GM18868 (cell line): ENCODE results near the gene AGRN.
"Not testable (repeated sequence)": the region's sequence is repeated elsewhere in the genome, so short reads cannot be mapped to it uniquely, and the experiment has no call there.

Source experiments
- ATAC-seq: cut with Tn5 transposase; IDR thresholded peaks from one replicate; pipeline ENCODE4 v1.9.1; 2021; ENCODE audit warnings: mild to moderate bottlenecking, moderate library complexity; ENCODE audit not compliant: unreplicated experiment

The AGRN gene

DNA sequence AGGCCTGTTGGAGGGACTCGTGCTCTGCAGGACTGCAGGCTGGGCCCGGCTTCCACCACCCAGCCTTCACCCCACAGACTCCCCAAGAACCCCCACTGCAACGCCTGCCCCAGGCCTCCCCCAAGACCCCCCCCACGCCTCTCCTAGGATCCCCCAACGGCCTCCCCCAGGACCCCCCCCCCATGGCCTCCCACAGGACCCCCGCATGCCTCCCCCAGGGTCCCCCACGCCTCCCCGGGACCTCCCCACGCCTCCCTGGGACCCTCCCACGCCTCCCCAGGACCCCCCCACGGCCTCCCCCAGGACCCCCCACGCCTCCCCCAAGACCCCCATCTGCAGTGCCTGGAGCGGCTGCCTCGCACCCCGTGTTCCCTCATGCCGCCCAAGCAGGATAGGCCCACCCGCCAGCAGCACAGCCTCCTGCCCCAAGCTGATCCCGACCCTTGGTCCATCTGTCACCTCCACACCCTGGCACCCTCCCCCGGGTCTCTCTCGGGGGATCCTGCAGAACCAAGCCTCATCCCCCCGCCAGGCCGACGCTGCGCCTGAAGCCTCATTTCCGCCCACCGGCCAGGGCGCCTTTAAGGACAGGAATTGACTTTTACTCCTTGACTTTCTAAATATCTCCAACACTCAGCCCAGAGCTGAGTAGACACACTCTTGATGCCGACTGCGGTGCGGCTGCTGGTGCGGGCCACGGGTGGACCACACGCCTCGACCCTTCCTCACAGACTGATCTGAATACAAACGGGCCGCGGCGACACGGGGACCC, 68.3 kb downstream of the AGRN start:
- ATAC-seq: no peak

- no peak for ATAC-seq
Measured at GRCh38 chr1:1088801-1089680, 69.1 kb downstream of the AGRN start.

GRCh38 chr1:1089731-1090423, 70.0 kb downstream of the AGRN start:
- no peak for ATAC-seq

DNA sequence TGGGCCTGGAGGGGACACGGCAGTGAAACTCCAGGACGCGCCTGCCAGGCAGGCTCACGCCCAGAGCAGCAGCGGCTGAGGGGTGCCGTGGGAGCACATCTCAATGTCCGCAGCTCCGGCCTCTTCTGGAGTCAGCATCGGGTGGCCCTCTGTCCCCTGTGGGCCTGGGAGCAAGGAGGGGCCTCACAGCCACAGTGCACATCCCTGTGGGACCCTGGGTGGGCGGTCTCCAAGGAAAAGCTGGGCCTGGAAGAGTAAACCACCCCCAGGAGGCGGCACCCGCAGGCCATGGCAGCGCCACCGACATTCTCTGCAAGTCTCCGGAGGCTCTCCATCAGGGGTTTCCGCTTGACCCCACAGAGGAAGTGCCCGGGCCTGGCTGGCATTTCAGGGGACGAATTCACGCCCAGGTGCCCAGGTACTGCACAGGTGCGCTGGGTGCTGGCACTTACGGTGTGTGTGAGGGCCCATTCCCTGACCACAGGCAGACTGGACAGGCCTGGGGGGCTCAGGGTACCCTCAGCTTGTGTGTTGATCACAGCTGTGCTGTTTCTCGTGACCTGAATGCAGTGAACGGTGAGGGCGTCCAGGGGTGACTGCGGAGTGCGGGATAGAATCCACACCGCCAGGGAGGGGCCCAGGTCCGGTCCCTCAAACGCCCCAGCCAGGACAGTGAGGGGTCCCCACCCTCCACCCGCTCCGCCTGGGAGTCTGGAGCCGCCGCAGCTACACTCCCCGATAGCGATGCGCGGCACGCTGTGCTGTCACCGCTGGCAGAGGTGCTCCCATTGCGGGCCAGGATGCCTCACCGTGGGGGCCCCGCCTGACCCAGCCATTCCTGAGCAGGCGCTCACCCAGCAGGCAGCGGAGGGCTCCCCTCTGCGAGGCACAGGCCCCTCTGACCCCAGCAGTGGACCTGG, 70.8 kb downstream of the AGRN start:
- no peak for ATAC-seq

DNA sequence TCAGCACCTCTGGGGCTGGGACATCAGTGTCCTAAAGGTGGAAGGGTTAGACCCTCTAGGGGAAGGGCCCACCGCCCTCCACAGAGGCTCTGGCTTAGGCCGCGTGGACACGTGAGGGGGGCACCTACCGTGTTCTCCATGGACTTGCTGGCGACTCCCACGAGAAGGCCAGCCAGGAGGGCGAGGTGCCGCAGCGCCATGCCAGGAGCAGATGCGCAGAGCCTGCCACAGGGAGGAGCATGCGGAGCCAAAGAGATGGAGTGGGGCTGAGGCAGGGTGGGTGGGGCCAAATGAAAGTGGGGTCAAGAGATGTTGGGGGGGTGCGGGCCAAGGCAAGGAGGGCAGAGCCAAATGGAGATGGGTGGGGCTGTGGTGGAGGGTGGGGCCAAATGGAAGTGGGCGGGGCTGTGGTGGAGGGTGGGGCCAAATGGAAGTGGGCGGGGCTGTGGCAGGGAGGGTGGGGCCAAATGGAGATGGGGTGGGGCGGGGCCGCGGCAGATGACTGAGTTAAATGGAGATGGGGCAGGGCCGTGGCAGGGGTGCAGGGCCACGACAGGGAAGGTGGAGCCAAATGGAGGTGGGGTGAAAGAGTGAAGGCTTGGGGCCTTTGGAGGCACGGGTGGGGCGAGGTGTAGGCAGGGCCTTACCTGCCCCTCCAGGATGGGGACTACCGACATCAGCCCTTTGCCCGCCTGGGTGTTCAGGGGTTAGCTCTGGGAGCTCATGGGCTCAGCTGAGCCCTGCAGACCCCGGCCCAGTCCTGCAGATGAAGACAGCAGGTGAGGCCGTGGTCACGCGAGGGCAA, 71.6 kb downstream of the AGRN start:
- no peak for ATAC-seq

DNA sequence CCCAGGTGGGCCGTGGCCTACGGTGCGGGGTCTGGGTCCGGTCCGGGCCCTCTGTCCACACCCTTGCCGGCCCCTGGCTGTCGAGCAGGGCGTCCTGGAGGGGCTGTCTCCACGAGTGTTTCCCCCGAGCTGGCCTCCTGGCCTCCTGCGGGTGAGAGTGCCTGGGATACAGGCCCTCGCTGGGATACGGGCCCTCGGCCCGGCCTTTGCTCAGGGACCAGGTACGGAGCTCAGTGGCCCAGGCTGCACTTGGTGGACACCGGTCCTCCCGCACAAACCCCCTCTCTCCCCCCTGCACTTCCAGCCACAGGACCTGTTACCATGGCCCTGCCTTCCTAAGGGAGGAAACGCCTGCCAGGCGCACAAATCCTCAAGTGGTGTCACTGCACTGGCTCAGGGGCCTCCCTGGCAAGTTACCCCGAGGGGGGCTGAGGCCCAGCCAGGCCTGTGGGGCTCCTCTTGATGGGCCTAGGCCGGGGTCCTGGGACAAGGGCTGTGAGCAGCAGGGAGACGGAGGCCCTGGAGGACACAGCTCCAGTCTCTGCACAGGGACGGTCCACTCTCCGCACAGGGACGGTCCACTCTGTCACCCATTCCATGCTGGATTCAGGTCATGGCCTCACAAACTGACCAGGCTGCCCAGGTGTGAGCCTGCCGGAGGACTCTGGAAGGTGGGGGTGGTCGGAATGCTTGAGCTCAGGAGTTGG, 72.4 kb downstream of the AGRN start:
- ATAC-seq: no peak

GRCh38 chr1:1092894-1093609, 73.1 kb downstream of the AGRN start:
- no peak for ATAC-seq

DNA sequence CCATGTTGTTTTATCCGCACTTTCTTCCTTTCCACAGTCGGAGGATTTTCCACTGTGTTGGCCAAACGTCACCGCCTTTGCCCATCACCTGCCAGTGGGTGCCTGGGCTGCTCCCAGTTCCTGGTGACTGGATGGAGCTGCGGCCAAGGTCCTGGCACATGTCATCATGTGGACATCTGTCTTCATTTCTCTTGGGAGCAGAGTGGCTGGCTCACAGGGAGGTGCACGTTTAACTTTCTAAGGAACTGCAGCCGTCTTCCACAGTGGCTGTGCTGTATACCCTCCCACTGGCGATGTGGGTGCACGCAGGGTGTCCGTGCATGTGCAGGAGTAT, 73.7 kb downstream of the AGRN start:
- ATAC-seq: no peak

DNA sequence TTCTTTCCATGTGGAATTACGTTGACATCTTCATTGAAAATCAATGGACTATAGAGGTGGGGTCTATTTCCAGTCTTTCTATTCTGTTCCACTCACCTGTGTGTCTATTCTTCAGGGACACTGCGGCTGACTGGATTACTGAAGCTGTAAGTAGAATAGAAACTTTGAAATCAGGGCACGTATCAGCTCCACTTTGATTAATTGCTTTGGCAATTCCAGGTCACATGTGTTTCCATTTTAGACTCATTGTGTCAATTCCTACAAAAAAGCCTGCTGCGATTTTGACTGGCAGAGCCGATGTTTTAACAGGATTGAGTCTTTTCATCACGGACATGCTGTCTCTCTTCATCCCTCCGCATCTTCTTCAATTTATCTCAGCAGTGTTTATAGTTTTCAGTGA, 75.1 kb downstream of the AGRN start:
- no peak for ATAC-seq

GRCh38 chr1:1096136-1096535, 76.2 kb downstream of the AGRN start:
- not testable (repeated sequence) for ATAC-seq

DNA sequence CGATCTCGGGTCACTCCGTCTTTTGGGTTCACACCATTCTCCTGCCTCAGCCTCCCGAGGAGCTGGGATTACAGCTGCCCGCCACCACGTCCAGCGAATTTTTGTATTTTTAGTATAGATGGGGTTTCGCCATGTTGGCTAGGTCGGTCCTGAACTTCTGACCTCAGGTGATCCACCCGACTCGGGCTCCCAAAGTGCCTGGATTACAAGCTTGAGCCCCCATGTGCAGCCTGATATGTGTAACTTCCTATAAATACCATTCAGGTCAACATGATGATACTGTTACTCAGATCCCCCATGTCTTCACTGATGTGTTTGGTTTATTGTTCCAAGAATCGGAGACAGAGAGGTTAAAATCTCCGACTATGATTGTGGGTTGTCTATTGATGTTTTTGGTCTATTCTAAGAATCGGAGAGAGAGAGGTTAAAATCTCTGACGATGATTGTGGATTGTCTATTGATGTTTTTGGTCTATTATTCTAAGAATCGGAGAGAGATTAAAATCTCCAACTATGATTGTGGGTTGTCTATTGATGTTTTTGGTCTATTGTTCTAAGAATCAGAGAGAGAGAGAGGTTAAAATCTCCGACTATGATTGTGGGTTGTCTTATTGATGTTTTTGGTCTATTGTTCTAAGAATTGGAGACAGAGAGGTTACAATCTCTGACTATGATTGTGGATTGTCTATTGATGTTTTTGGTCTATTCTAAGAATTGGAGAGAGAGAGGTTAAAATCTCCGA, 78.9 kb downstream of the AGRN start:
- ATAC-seq: no peak

DNA sequence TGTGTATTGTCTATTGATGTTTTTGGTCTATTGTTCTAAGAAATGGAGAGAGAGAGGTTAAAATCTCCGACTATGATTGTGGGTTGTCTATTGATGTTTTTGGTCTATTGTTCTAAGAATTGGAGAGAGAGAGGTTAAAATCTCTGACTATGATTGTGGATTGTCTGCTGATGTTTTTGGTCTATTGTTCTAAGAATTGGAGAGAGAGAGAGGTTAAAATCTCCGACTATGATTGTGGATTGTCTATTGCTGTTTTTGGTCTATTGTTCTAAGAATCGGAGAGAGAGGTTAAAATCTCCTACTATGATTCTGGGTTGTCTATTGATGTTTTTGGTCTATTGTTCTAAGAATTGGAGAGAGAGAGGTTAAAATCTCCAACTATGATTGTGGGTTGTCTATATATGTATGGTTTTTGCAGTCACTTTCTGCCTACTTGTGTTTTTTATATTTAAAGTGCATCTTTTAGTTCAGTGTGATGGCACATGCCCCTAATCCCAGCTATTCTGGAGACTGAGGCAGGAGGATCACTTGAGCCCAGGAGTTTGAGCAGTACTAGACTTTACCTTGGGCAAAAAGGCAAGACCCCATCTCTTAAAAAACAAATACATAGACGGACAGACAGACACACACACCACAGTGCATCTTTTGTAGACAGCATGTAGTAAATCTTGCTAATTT, 79.7 kb downstream of the AGRN start:
- ATAC-seq: no peak

DNA sequence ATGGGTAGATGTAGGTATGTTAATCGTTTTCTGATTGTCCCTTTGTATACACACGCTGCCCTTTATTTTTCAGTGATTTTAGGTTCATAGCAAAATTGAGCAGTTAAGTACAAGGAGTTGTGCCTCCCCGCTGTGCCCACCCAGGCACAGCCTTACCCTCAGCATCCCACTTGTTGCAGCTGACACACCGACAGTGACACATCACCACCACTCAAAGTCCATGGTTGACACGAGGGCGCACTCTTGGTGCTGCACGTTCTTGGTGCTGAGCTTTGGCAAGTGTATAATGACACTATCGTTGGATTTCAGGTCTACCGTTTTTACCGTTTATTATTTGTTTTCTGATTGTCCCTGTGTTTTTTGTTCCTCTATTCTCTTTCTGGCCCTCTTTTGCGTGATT, 80.4 kb downstream of the AGRN start:
- no peak for ATAC-seq

DNA sequence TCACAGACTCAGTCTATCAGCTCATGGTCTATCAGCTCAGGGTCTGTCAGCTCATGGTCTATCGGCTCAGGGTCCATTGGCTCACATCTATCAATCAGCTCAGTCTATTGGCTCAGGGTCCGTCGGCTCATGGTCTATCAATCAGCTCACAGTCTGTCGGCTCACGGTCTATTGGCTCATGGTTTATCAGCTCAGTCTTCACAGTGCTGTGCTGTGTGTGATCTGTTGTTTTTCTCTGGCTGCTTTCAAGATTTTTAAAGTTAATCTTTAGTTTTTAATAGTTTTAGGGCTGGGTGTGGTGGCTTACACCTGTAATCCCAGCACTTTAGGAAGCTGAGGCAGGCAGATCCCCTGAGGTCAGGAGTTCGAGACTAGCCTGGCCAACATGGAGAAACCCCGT, 81.6 kb downstream of the AGRN start:
- ATAC-seq: no peak

DNA sequence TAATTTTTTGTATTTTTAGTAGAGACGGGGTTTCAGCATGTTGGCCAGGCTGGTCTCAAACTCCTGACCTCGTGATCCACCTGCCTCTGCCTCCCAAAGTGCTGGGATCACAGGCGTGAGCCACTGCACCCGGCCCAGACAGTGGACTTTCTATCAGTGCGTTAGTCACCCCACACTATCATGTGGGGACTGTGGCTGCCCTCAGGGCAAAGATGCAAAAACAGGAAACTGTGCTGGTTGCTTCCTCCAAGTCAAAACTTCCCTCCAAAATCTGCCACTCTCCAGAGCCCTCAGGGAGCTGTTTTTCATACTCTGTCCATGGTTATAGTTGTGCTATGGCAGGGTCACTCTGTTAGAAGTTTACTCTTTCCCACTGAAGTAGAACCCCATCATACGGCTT, 84.2 kb downstream of the AGRN start:
- not testable (repeated sequence) for ATAC-seq
